Measurements from ENCODE around the gene HMG20A. TPM values are rescaled to one million over a fixed set of nuclear protein-coding genes. Genes with fewer than 3 reads are reported as not detected.

HMG20A gene
- polyA plus RNA-seq, 2 donors: 6.5 to 7.0 TPM

- Histone ChIP-seq H3K27ac (ENCODE audit: low read depth in 2 of 2, low read length in 1 of 2) (no peak overlapping the region), H3K27me3 (ENCODE audit: control insufficient read depth in 1 of 2, insufficient read depth in 2 of 2, low read length in 2 of 2) (no peaks in the 10 kb centered on the region), H3K4me3 (ENCODE audit: low read depth in 1 of 2, low read length in 2 of 2) (no peak overlapping the region), H3K36me3 (ENCODE audit: control insufficient read depth in 2 of 2, insufficient read depth in 2 of 2, low read length in 1 of 2) (peaks cover 0 to 11% of the 10 kb centered on the region in 2 donors), H3K4me1 (ENCODE audit: control insufficient read depth in 2 of 2, insufficient read depth in 2 of 2, low read length in 1 of 2) (peaks cover 0 to 2% of the 10 kb centered on the region in 2 donors), H3K9me3 (ENCODE audit: control insufficient read depth in 2 of 2, insufficient read depth in 1 of 2, low read depth in 1 of 2, low read length in 1 of 2) (no peaks in the 10 kb centered on the region)
- 21% methylated on average over 1 of the region's 1 CpG for WGBS, 2 donors
These were observed 61.0 kb downstream of the HMG20A start for GRCh38 chr15:77481670-77482069.

- Histone ChIP-seq H3K27me3 (ENCODE audit: control insufficient read depth in 1 of 2, insufficient read depth in 2 of 2, low read length in 2 of 2) (no peaks in the 10 kb centered on the region), H3K4me1 (ENCODE audit: control insufficient read depth in 2 of 2, insufficient read depth in 2 of 2, low read length in 1 of 2) (peaks cover 0 to 2% of the 10 kb centered on the region in 2 donors), H3K36me3 (ENCODE audit: control insufficient read depth in 2 of 2, insufficient read depth in 2 of 2, low read length in 1 of 2) (peaks cover 0 to 11% of the 10 kb centered on the region in 2 donors), H3K9me3 (ENCODE audit: control insufficient read depth in 2 of 2, insufficient read depth in 1 of 2, low read depth in 1 of 2, low read length in 1 of 2) (no peaks in the 10 kb centered on the region), H3K4me3 (ENCODE audit: low read depth in 1 of 2, low read length in 2 of 2) (no peak overlapping the region), H3K27ac (ENCODE audit: low read depth in 2 of 2, low read length in 1 of 2) (no peak overlapping the region)
- WGBS, 2 donors: 70 to 79% methylated on average over 2 of the region's 2 CpGs
These were observed 61.9 kb downstream of the HMG20A start for GRCh38 chr15:77482570-77482969.

GRCh38 chr15:77483425-77484140 lies 62.9 kb downstream of the HMG20A start:
- H3K27ac ChIP-seq (ENCODE audit: low read depth in 2 of 2, low read length in 1 of 2): no peak overlapping the region
- peaks cover 0 to 6% of the 10 kb centered on the region in 2 donors for H3K36me3 ChIP-seq (ENCODE audit: control insufficient read depth in 2 of 2, insufficient read depth in 2 of 2, low read length in 1 of 2)
- H3K9me3 ChIP-seq (ENCODE audit: control insufficient read depth in 2 of 2, insufficient read depth in 1 of 2, low read depth in 1 of 2, low read length in 1 of 2): no peaks in the 10 kb centered on the region
- H3K4me1 ChIP-seq (ENCODE audit: control insufficient read depth in 2 of 2, insufficient read depth in 2 of 2, low read length in 1 of 2): peaks cover 0 to 2% of the 10 kb centered on the region in 2 donors
- H3K27me3 ChIP-seq (ENCODE audit: control insufficient read depth in 1 of 2, insufficient read depth in 2 of 2, low read length in 2 of 2): no peaks in the 10 kb centered on the region
- WGBS, 2 donors: 38 to 50% methylated on average over 1 of the region's 1 CpG
- H3K4me3 ChIP-seq (ENCODE audit: low read depth in 1 of 2, low read length in 2 of 2): no peak overlapping the region

GRCh38 chr15:77484994-77485393 lies 64.3 kb downstream of the HMG20A start:
- Histone ChIP-seq H3K9me3 (ENCODE audit: control insufficient read depth in 2 of 2, insufficient read depth in 1 of 2, low read depth in 1 of 2, low read length in 1 of 2) (no peaks in the 10 kb centered on the region), H3K4me3 (ENCODE audit: low read depth in 1 of 2, low read length in 2 of 2) (no peak overlapping the region), H3K27me3 (ENCODE audit: control insufficient read depth in 1 of 2, insufficient read depth in 2 of 2, low read length in 2 of 2) (no peaks in the 10 kb centered on the region), H3K27ac (ENCODE audit: low read depth in 2 of 2, low read length in 1 of 2) (no peak overlapping the region), H3K4me1 (ENCODE audit: control insufficient read depth in 2 of 2, insufficient read depth in 2 of 2, low read length in 1 of 2) (peaks cover 0 to 2% of the 10 kb centered on the region in 2 donors), H3K36me3 (ENCODE audit: control insufficient read depth in 2 of 2, insufficient read depth in 2 of 2, low read length in 1 of 2) (peaks cover 0 to 6% of the 10 kb centered on the region in 2 donors)

GRCh38 chr15:77486542-77487468 lies 66.1 kb downstream of the HMG20A start:
- Histone ChIP-seq H3K27ac (ENCODE audit: low read depth in 2 of 2, low read length in 1 of 2) (peak overlapping the region in 1 of 2 donors; percentile 3), H3K4me3 (ENCODE audit: low read depth in 1 of 2, low read length in 2 of 2) (no peak overlapping the region), H3K4me1 (ENCODE audit: control insufficient read depth in 2 of 2, insufficient read depth in 2 of 2, low read length in 1 of 2) (peaks cover 0 to 2% of the 10 kb centered on the region in 2 donors), H3K27me3 (ENCODE audit: control insufficient read depth in 1 of 2, insufficient read depth in 2 of 2, low read length in 2 of 2) (no peaks in the 10 kb centered on the region), H3K36me3 (ENCODE audit: control insufficient read depth in 2 of 2, insufficient read depth in 2 of 2, low read length in 1 of 2) (peaks cover 0 to 6% of the 10 kb centered on the region in 2 donors), H3K9me3 (ENCODE audit: control insufficient read depth in 2 of 2, insufficient read depth in 1 of 2, low read depth in 1 of 2, low read length in 1 of 2) (no peaks in the 10 kb centered on the region)
- WGBS, 2 donors: 63 to 69% methylated on average over 7 of the region's 7 CpGs

- Histone ChIP-seq H3K27ac (ENCODE audit: low read depth in 2 of 2, low read length in 1 of 2) (peak overlapping the region in 1 of 2 donors; percentile 3), H3K4me3 (ENCODE audit: low read depth in 1 of 2, low read length in 2 of 2) (no peak overlapping the region), H3K9me3 (ENCODE audit: control insufficient read depth in 2 of 2, insufficient read depth in 1 of 2, low read depth in 1 of 2, low read length in 1 of 2) (no peaks in the 10 kb centered on the region), H3K36me3 (ENCODE audit: control insufficient read depth in 2 of 2, insufficient read depth in 2 of 2, low read length in 1 of 2) (peaks cover 0 to 6% of the 10 kb centered on the region in 2 donors), H3K27me3 (ENCODE audit: control insufficient read depth in 1 of 2, insufficient read depth in 2 of 2, low read length in 2 of 2) (no peaks in the 10 kb centered on the region), H3K4me1 (ENCODE audit: control insufficient read depth in 2 of 2, insufficient read depth in 2 of 2, low read length in 1 of 2) (peaks cover 0 to 2% of the 10 kb centered on the region in 2 donors)
- 71 to 79% methylated on average over 2 of the region's 2 CpGs for WGBS, 2 donors
These were observed 66.8 kb downstream of the HMG20A start for GRCh38 chr15:77487469-77487842.

- H3K9me3 ChIP-seq (ENCODE audit: control insufficient read depth in 2 of 2, insufficient read depth in 1 of 2, low read depth in 1 of 2, low read length in 1 of 2): no peaks in the 10 kb centered on the region
- peaks cover 0 to 6% of the 10 kb centered on the region in 2 donors for H3K36me3 ChIP-seq (ENCODE audit: control insufficient read depth in 2 of 2, insufficient read depth in 2 of 2, low read length in 1 of 2)
- H3K27ac ChIP-seq (ENCODE audit: low read depth in 2 of 2, low read length in 1 of 2): no peak overlapping the region
- no peaks in the 10 kb centered on the region for H3K27me3 ChIP-seq (ENCODE audit: control insufficient read depth in 1 of 2, insufficient read depth in 2 of 2, low read length in 2 of 2)
- H3K4me3 ChIP-seq (ENCODE audit: low read depth in 1 of 2, low read length in 2 of 2): no peak overlapping the region
- H3K4me1 ChIP-seq (ENCODE audit: control insufficient read depth in 2 of 2, insufficient read depth in 2 of 2, low read length in 1 of 2): peaks cover 0 to 2% of the 10 kb centered on the region in 2 donors
These were observed 67.2 kb downstream of the HMG20A start for GRCh38 chr15:77487888-77488287.

GRCh38 chr15:77489647-77490046 lies 69.0 kb downstream of the HMG20A start:
- no peaks in the 10 kb centered on the region for H3K9me3 ChIP-seq (ENCODE audit: control insufficient read depth in 2 of 2, insufficient read depth in 1 of 2, low read depth in 1 of 2, low read length in 1 of 2)
- no peak overlapping the region for H3K4me3 ChIP-seq (ENCODE audit: low read depth in 1 of 2, low read length in 2 of 2)
- H3K36me3 ChIP-seq (ENCODE audit: control insufficient read depth in 2 of 2, insufficient read depth in 2 of 2, low read length in 1 of 2): no peaks in the 10 kb centered on the region
- no peak overlapping the region for H3K27ac ChIP-seq (ENCODE audit: low read depth in 2 of 2, low read length in 1 of 2)
- whole genome bisulfite sequencing, 2 donors: 94 to 95% methylated on average over 5 of the region's 5 CpGs
- no peaks in the 10 kb centered on the region for H3K4me1 ChIP-seq (ENCODE audit: control insufficient read depth in 2 of 2, insufficient read depth in 2 of 2, low read length in 1 of 2)
- no peaks in the 10 kb centered on the region for H3K27me3 ChIP-seq (ENCODE audit: control insufficient read depth in 1 of 2, insufficient read depth in 2 of 2, low read length in 2 of 2)

GRCh38 chr15:77493324-77493907 lies 72.7 kb downstream of the HMG20A start:
- H3K4me3 ChIP-seq (ENCODE audit: low read depth in 1 of 2, low read length in 2 of 2): no peak overlapping the region
- 70 to 72% methylated on average over 3 of the region's 3 CpGs for WGBS, 2 donors
- no peaks in the 10 kb centered on the region for H3K27me3 ChIP-seq (ENCODE audit: control insufficient read depth in 1 of 2, insufficient read depth in 2 of 2, low read length in 2 of 2)
- no peaks in the 10 kb centered on the region for H3K9me3 ChIP-seq (ENCODE audit: control insufficient read depth in 2 of 2, insufficient read depth in 1 of 2, low read depth in 1 of 2, low read length in 1 of 2)
- peaks cover 4 to 6% of the 10 kb centered on the region in 2 donors for H3K4me1 ChIP-seq (ENCODE audit: control insufficient read depth in 2 of 2, insufficient read depth in 2 of 2, low read length in 1 of 2)
- H3K27ac ChIP-seq (ENCODE audit: low read depth in 2 of 2, low read length in 1 of 2): no peak overlapping the region
- H3K36me3 ChIP-seq (ENCODE audit: control insufficient read depth in 2 of 2, insufficient read depth in 2 of 2, low read length in 1 of 2): no peaks in the 10 kb centered on the region

All from esophagus (tissue), 2 donors.